ENCODE results near the gene PPIL6. TPM values are rescaled to one million over a fixed set of nuclear protein-coding genes. Genes with fewer than 3 reads are reported as not detected.

Gene PPIL6
- total RNA-seq, 2 donors from 2014 or later: 3.1 TPM; not detected in 1

DNA sequence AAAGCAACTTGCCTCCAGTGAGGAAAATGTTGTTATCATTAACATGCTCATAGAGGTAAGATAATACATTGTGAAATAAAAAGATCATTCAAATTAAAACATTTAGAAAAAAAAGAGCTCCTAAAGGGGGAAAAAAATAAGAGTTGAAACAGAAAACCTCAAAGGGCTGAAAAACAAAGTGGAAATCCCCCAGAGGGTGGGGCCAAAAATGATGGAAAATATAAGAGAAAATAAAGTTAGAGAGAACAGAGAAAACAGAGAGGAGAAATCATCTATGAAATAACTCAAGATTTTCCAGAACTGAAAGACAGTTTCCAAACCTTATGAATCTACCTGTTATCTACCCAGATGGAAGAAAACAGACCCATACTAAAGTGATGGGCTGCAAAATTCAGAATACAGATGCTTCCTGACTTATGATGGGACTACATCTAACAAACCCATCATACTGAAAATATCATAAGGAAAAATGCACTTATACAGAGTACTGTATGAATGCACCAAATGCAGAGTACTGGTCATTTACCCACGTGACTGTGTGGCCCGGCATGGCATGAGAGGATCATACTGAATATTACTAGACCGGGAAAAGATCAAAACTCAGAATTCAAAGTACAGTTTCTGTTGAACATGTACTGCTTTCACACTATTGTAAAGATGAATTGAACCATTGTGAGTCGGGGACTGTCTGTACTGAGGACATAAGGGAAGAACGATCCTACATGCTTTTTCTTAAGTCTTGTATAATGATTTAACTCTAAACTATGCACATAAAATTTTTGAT lies 38.6 kb upstream of the PPIL6 start:
- no peaks in the 10 kb centered on the region for H3K9me3 ChIP-seq
- H3K36me3 ChIP-seq (replicated peaks in 1 of 2; ENCODE audit: insufficient read depth in 1 of 2, low read depth in 2 of 2): peaks cover 0 to 2% of the 10 kb centered on the region in 2 donors
- TF ChIP-seq, protein P1, sequence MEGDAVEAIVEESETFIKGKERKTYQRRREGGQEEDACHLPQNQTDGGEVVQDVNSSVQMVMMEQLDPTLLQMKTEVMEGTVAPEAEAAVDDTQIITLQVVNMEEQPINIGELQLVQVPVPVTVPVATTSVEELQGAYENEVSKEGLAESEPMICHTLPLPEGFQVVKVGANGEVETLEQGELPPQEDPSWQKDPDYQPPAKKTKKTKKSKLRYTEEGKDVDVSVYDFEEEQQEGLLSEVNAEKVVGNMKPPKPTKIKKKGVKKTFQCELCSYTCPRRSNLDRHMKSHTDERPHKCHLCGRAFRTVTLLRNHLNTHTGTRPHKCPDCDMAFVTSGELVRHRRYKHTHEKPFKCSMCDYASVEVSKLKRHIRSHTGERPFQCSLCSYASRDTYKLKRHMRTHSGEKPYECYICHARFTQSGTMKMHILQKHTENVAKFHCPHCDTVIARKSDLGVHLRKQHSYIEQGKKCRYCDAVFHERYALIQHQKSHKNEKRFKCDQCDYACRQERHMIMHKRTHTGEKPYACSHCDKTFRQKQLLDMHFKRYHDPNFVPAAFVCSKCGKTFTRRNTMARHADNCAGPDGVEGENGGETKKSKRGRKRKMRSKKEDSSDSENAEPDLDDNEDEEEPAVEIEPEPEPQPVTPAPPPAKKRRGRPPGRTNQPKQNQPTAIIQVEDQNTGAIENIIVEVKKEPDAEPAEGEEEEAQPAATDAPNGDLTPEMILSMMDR (IDR thresholded peaks at IDR 0.05): no peak
- no peak for TF ChIP-seq POLR2A (IDR thresholded peaks at IDR 0.05)
- H3K4me1 ChIP-seq: peaks cover 67% of the 10 kb centered on the region
- no peak overlapping the region for H3K27ac ChIP-seq
- no peaks in the 10 kb centered on the region for H3K27me3 ChIP-seq
- 85 to 91% methylated on average over 5 of the region's 5 CpGs for WGBS, 2 donors
- intact Hi-C loops (cut with DNase I): no loop called here
- DNase-seq (no peak), ATAC-seq (no peak)
- H3K4me3 ChIP-seq: no peak overlapping the region

DNA sequence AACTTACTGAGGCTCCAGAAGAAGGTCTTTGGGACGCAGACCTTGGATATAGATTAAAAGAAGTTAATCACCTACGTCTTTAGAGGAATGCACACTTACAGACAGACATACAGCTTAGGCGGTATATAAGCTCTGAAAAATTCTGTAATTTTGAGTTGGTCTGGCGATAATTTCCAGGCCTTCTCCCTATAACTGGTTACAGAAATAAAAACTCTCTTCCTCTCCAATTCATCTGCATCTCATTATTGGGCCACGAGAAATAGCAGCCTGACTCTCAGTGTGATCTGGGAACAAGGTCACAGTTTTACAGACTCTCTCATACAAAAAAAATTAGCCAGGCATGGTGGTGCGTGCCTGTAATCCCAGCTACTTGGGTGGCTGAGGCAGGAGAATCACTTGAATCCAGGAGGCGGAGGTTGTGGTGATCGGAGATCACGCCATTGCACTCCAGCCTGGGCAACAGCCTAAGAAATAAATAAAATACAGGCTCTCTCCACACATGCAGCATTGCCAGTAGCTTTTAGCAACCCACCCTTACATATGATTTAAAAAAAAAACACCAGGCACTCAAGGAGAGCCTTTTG lies 37.9 kb upstream of the PPIL6 start:
- Histone ChIP-seq H3K27me3 (no peaks in the 10 kb centered on the region), H3K9me3 (no peaks in the 10 kb centered on the region), H3K27ac (no peak overlapping the region), H3K36me3 (replicated peaks in 1 of 2; ENCODE audit: insufficient read depth in 1 of 2, low read depth in 2 of 2) (peaks cover 0 to 2% of the 10 kb centered on the region in 2 donors), H3K4me1 (peaks cover 67% of the 10 kb centered on the region), H3K4me3 (no peak overlapping the region)
- TF ChIP-seq, protein P1 (IDR thresholded peaks at IDR 0.05): no peak
- TF ChIP-seq POLR2A (IDR thresholded peaks at IDR 0.05): no peak
- 79 to 82% methylated on average over 9 of the region's 9 CpGs for whole genome bisulfite sequencing, 2 donors
- intact Hi-C loops (cut with DNase I): no loop called here
- ATAC-seq: no peak
- DNase-seq: no peak

DNA sequence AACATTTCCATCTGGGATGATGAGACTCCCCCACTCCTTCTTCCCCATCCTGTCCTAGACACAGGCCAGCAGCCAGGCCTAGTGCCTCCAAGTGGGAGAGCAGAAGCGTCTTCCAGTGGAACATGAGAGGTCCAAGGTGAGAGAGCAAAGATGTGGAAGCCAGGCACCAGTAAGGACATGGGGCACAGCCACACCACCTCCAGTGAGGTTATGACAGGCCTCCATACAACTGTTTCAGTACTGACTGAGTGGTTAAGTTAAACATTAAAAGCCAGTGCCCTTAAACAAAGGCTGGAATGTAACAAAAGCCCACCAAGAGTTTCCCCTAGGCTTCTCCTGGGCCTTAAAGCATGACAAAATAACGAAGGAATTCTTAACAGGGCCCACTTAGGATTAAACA lies 37.3 kb upstream of the PPIL6 start:
- TF ChIP-seq, protein P1 (IDR thresholded peaks at IDR 0.05): no peak
- no peak for TF ChIP-seq POLR2A (IDR thresholded peaks at IDR 0.05)
- no peak for DNase-seq
- no peak overlapping the region for H3K27ac ChIP-seq
- H3K27me3 ChIP-seq: no peaks in the 10 kb centered on the region
- ATAC-seq: no peak
- intact Hi-C loops (cut with DNase I): no loop called here
- H3K36me3 ChIP-seq (replicated peaks in 1 of 2; ENCODE audit: insufficient read depth in 1 of 2, low read depth in 2 of 2): peaks cover 0 to 2% of the 10 kb centered on the region in 2 donors
- 60 to 70% methylated on average over 2 of the region's 2 CpGs for WGBS, 2 donors
- no peak overlapping the region for H3K4me3 ChIP-seq
- peaks cover 67% of the 10 kb centered on the region for H3K4me1 ChIP-seq
- no peaks in the 10 kb centered on the region for H3K9me3 ChIP-seq

DNA sequence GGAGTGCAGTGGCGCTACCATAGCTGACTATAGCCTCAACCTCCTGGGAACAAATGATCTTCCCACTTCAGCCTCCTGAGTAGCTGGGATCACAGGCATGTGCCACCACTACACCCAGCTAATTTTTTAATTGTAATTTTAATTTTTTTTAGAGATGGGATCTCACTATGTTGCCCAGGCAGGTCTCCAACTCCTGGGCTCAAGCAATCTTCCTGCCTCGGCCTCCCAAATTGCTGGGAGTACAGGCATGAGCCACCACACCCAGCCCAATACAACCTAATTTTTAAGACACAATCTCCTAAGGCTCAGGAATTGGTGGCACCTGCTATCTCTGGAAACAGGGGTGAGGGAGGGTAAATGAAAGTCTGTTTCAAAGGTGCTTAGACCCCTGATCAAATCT lies 36.8 kb upstream of the PPIL6 start:
- TF ChIP-seq POLR2A (IDR thresholded peaks at IDR 0.05): no peak
- TF ChIP-seq, protein P1 (IDR thresholded peaks at IDR 0.05): no peak
- no peak for DNase-seq
- H3K9me3 ChIP-seq: no peaks in the 10 kb centered on the region
- H3K4me1 ChIP-seq: peaks cover 63% of the 10 kb centered on the region
- WGBS, 2 donors: 94 to 97% methylated on average over 2 of the region's 2 CpGs
- no peak for ATAC-seq
- intact Hi-C loops (cut with DNase I): no loop called here
- peaks cover 0 to 7% of the 10 kb centered on the region in 2 donors for H3K36me3 ChIP-seq (replicated peaks in 1 of 2; ENCODE audit: insufficient read depth in 1 of 2, low read depth in 2 of 2)
- no peaks in the 10 kb centered on the region for H3K27me3 ChIP-seq
- H3K4me3 ChIP-seq: no peak overlapping the region
- H3K27ac ChIP-seq: no peak overlapping the region

All from body of pancreas (tissue), 4 donors.